H1 (cell line): ENCODE measurements around the gene DEPDC1. TPM values are rescaled to one million over a fixed set of nuclear protein-coding genes. Genes with fewer than 3 reads are reported as not detected.
A peak's percentile ranks its signal among the peaks of the same experiment; 100 is the strongest.

Source experiments
- CTCF ChIA-PET: fragments of 300-600 bp; sonication (Branson Sonifier 250); formaldehyde crosslinking; loops from one replicate; lab custom pipeline; 2021; ENCODE audit not compliant: partially characterized antibody; lab: Charles Lee
- POLR2A ChIA-PET: fragments of 300-600 bp; sonication (Branson Sonifier 250); formaldehyde crosslinking; loops from one replicate; lab custom pipeline; 2021; ENCODE audit warnings: inconsistent platforms; ENCODE audit not compliant: partially characterized antibody; lab: Charles Lee
- DNase-seq, 2 experiments: peaks; one replicate each; pipeline versions ENCODE4 v3.0.0 to v3.0.0-alpha.2; 2010 to 2022; ENCODE audit warnings: low spot score in 2 of 2, low read depth in 1 of 2, mixed read lengths in 1 of 2
- FAIRE-seq: peaks from 2 replicates; lab custom pipeline; 2011; peaks lifted over from hg19 to GRCh38; lab: Jason Lieb, UNC
- H2AFZ ChIP-seq: 2 replicates; pipeline ENCODE4 v1.8.1; 2012; ENCODE audit warnings: low read length, inconsistent platforms
- H2AK5ac ChIP-seq: 2 replicates; pipeline ENCODE4 v1.6.1; 2013; ENCODE audit warnings: low read depth, low read length
- H2BK120ac ChIP-seq: replicated peaks from 2 replicates; pipeline ENCODE3; 2013; ENCODE audit warnings: low read depth, low read length, inconsistent platforms
- H2BK12ac ChIP-seq: 2 replicates; pipeline ENCODE4 v1.6.1; 2013; ENCODE audit warnings: low read depth, low read length
- H2BK15ac ChIP-seq: 2 replicates; pipeline ENCODE4 v1.6.1; 2013; ENCODE audit warnings: low read length
- H2BK20ac ChIP-seq: 2 replicates; pipeline ENCODE4 v1.6.1; 2013; ENCODE audit warnings: low read length
- H2BK5ac ChIP-seq: 2 replicates; pipeline ENCODE4 v1.6.1; 2013; ENCODE audit warnings: low read depth, low read length
- H3K14ac ChIP-seq: 2 replicates; pipeline ENCODE4 v1.6.1; 2013; ENCODE audit warnings: inconsistent platforms; ENCODE audit not compliant: insufficient read length
- H3K18ac ChIP-seq: 2 replicates; pipeline ENCODE4 v1.6.1; 2013; ENCODE audit warnings: low read length; ENCODE audit errors: extremely low read depth
- H3K23ac ChIP-seq: 2 replicates; pipeline ENCODE4 v1.6.1; 2013; ENCODE audit warnings: inconsistent platforms; ENCODE audit not compliant: insufficient read length
- H3K23me2 ChIP-seq: 2 replicates; pipeline ENCODE4 v1.6.1; 2013; ENCODE audit warnings: low read depth, low read length
- H3K27ac ChIP-seq: 2 replicates; pipeline ENCODE4 v1.6.1; 2011; ENCODE audit warnings: low read depth, low read length, inconsistent platforms
- H3K27me3 ChIP-seq, 4 experiments: replicated peaks in 1 of 4; 1 replicate in 1 of 4; 2 replicates in 3 of 4; pipeline versions ENCODE4 v1.6.1 to v1.8.1; 2011 to 2013; ENCODE audit warnings: low read length in 3 of 4, mild to moderate bottlenecking in 3 of 4, inconsistent platforms in 2 of 4, mixed read lengths in 2 of 4, moderate library complexity in 1 of 4; ENCODE audit not compliant: control insufficient read depth in 3 of 4, insufficient read depth in 3 of 4; ENCODE audit errors: extremely low read depth in 1 of 4
- H3K36me3 ChIP-seq, 4 experiments: 2 replicates each; pipeline versions ENCODE4 v1.6.1 to v1.8.1; 2011 to 2013; ENCODE audit warnings: mild to moderate bottlenecking in 4 of 4, low read length in 3 of 4, moderate library complexity in 2 of 4, control low read depth in 1 of 4, inconsistent platforms in 1 of 4; ENCODE audit not compliant: insufficient read depth in 4 of 4, control insufficient read depth in 2 of 4
- H3K4ac ChIP-seq: replicated peaks from 2 replicates; pipeline ENCODE3; 2013; ENCODE audit warnings: low read length, low read depth, mixed read lengths, inconsistent platforms; ENCODE audit not compliant: insufficient read length
- H3K4me1 ChIP-seq, 4 experiments: replicated peaks in 1 of 4; 1 replicate in 1 of 4; 2 replicates in 3 of 4; pipeline versions ENCODE4 v1.6.1 to v1.8.1; 2011 to 2013; ENCODE audit warnings: low read length in 3 of 4, inconsistent platforms in 2 of 4, mixed read lengths in 1 of 4; ENCODE audit not compliant: insufficient read depth in 4 of 4, control insufficient read depth in 3 of 4
- H3K4me2 ChIP-seq, 2 experiments: 2 replicates each; pipeline versions ENCODE4 v1.6.1 to v1.8.1; 2011 to 2013; ENCODE audit warnings: low read depth in 2 of 2, low read length in 2 of 2, control low read depth in 1 of 2, inconsistent platforms in 1 of 2, mild to moderate bottlenecking in 1 of 2; ENCODE audit not compliant: insufficient read depth in 1 of 2
- H3K4me3 ChIP-seq, 4 experiments: fragments of 200-600, 300-600 bp in 1 of 4; sonication (generic), shearing (Covaris generic), sonication (Bioruptor Twin) in 1 of 4; 2 replicates each; pipeline versions ENCODE4 v1.5.1 to v1.8.1; 2011 to 2016; ENCODE audit warnings: low read length in 4 of 4, low read depth in 3 of 4, control low read depth in 2 of 4, inconsistent platforms in 2 of 4, mild to moderate bottlenecking in 2 of 4, mixed read lengths in 1 of 4, moderate library complexity in 1 of 4; ENCODE audit not compliant: insufficient read depth in 2 of 4; ENCODE audit errors: extremely low read depth in 1 of 4
- H3K56ac ChIP-seq: replicated peaks from 2 replicates; pipeline ENCODE3; 2013; ENCODE audit warnings: low read depth, mild to moderate bottlenecking, mixed read lengths, low read length, inconsistent platforms; ENCODE audit not compliant: insufficient read length
- H3K79me1 ChIP-seq: 2 replicates; pipeline ENCODE4 v1.6.1; 2013; ENCODE audit warnings: low read depth, low read length, control low read depth
- H3K79me2 ChIP-seq, 2 experiments: 2 replicates each; pipeline versions ENCODE4 v1.6.1 to v1.8.1; 2012 to 2013; ENCODE audit warnings: low read length in 2 of 2, mild to moderate bottlenecking in 2 of 2, inconsistent platforms in 1 of 2; ENCODE audit not compliant: insufficient read depth in 2 of 2, control insufficient read depth in 1 of 2
- H3K9ac ChIP-seq, 4 experiments: replicated peaks in 1 of 4; 1 replicate in 1 of 4; 2 replicates in 3 of 4; pipeline versions ENCODE4 v1.6.1 to v1.8.1; 2011 to 2013; ENCODE audit warnings: low read depth in 3 of 4, low read length in 3 of 4, control low read depth in 2 of 4, mild to moderate bottlenecking in 2 of 4, moderate library complexity in 2 of 4, inconsistent platforms in 1 of 4; ENCODE audit errors: extremely low read depth in 1 of 4
- H3K9me3 ChIP-seq, 2 experiments: 2 replicates each; pipeline versions ENCODE4 v1.6.1 to v1.8.1; 2012 to 2013; ENCODE audit warnings: mild to moderate bottlenecking in 2 of 2, moderate library complexity in 2 of 2, control low read depth in 1 of 2, inconsistent platforms in 1 of 2, low read depth in 1 of 2, low read length in 1 of 2, mixed read lengths in 1 of 2; ENCODE audit not compliant: insufficient read depth in 2 of 2
- H4K20me1 ChIP-seq, 2 experiments: replicated peaks in 1 of 2; 2 replicates each; pipeline versions ENCODE3 to v1.8.1; 2011 to 2013; ENCODE audit warnings: inconsistent platforms in 2 of 2, low read length in 2 of 2, mild to moderate bottlenecking in 1 of 2; ENCODE audit not compliant: insufficient read depth in 2 of 2, control insufficient read depth in 1 of 2
- H4K5ac ChIP-seq: 2 replicates; pipeline ENCODE4 v1.6.1; 2013; ENCODE audit warnings: low read length, low read depth, mixed read lengths, inconsistent platforms; ENCODE audit not compliant: insufficient read length
- H4K8ac ChIP-seq: 2 replicates; pipeline ENCODE4 v1.8.0; 2013; ENCODE audit warnings: mild to moderate bottlenecking, moderate library complexity, low read length, inconsistent platforms; ENCODE audit not compliant: insufficient read depth; ENCODE audit errors: extremely low read depth
- H4K91ac ChIP-seq: replicated peaks from 2 replicates; pipeline ENCODE3; 2013; ENCODE audit warnings: low read length, mixed read lengths, inconsistent platforms; ENCODE audit not compliant: insufficient read length
- GABPA ChIP-seq: IDR thresholded peaks from 2 replicates; pipeline ENCODE4 v1.6.1; 2011; ENCODE audit warnings: mild to moderate bottlenecking, low read length, moderate library complexity, borderline replicate concordance; ENCODE audit not compliant: insufficient read depth
- POLR2AphosphoS5 ChIP-seq: IDR thresholded peaks from 2 replicates; pipeline ENCODE4 v1.6.1; 2011; ENCODE audit warnings: low read depth, low read length
- SP2 ChIP-seq: IDR thresholded peaks from 2 replicates; pipeline ENCODE4 v1.6.1; 2012; ENCODE audit warnings: mild to moderate bottlenecking, low read length, inconsistent platforms
- WGBS, 2 experiments: shearing (Covaris generic) in 1 of 2; methylation state at CpG; one replicate each; pipeline versions ENCODE4 v1.1.6 to v1.1.7; 2013 to 2015; ENCODE audit warnings: low lambda C conversion rate in 2 of 2, mixed read lengths in 2 of 2, inconsistent platforms in 1 of 2, low coverage in 1 of 2, missing lambda C conversion rate in 1 of 2; ENCODE audit not compliant: insufficient replicate concordance in 2 of 2, insufficient coverage in 1 of 2, insufficient read length in 1 of 2; ENCODE audit errors: extremely low coverage in 1 of 2, missing lambda C conversion rate in 1 of 2; 5-methylcytosine and 5-hydroxymethylcytosine counted together
- polyA plus RNA-seq, 7 experiments: library from polyadenylated mRNA; depleted of rRNA in 3 of 7; stranded (reverse) in 5 of 7; unstranded in 2 of 7; fragments of >200 nt in 5 of 7; fragments of 200-250 nt in 2 of 7; gene quantifications; 1 replicate in 5 of 7; 2 replicates in 1 of 7; 4 replicates in 1 of 7; pipeline versions ENCODE4 v1.2.1 to v1.2.3, GENCODE V29; 2011 to 2013; ENCODE audit warnings: missing spikeins in 2 of 7, mixed read lengths in 2 of 7
- total RNA-seq: library from RNA; stranded (reverse); fragmentation: NEBNext Ultra II Directional; extraction: Animal tissue kit (Norgen Biotek cat#: 25700); gene quantifications from 2 replicates; pipeline ENCODE4 v1.2.1, GENCODE V29; 2021
- TF ChIP-seq, protein P1 (sequence below), 3 experiments: IDR thresholded peaks; 1 replicate in 2 of 3; 2 replicates in 1 of 3; pipeline versions ENCODE4 v1.5.1 to v1.6.1; 2011; ENCODE audit warnings: low read length in 3 of 3, mild to moderate bottlenecking in 3 of 3, inconsistent platforms in 2 of 3, low read depth in 1 of 3, moderate library complexity in 1 of 3; ENCODE audit not compliant: insufficient read depth in 1 of 3; ENCODE audit errors: control extremely low read depth in 1 of 3

DEPDC1 gene
- total and polyA plus RNA-seq, 2 of the 8 experiments (the other 6 are each of a cell fraction or from before 2014, with no cell fraction given): 5.5 to 46.5 TPM

DNA sequence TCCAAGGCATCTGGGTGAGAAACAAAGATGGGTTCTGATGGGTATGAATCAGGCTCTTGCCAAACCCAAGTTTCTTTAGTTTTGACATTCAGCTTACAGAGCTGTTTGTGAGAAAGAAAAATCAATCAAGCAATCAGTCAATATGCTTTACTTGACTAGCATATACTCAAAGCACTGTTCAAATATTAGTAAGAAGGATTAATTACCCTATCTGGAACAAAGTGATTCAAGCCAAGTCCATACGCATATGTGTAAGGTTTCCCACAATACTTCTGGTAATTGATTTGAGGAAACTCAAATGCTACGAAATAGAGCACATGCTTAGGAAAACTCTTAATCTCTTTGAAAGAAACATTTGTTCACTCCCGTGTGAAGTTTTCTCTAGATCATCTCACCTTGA, 65.8 kb downstream of the DEPDC1 start:
- 90% methylated on average over 3 of the region's 3 CpGs; no CpG with 5 or more reads in 1 of the 2 experiments for WGBS, 2 experiments
- no peak overlapping the region for H2BK120ac ChIP-seq
- no peak overlapping the region for H3K23ac ChIP-seq
- no peak overlapping the region for H2BK15ac ChIP-seq
- ChIA-PET POLR2A (no interaction called here), CTCF (interaction anchor here (2.2 kb wide), 1 partner anchor 12 kb away, joined by 12 read pairs; no protein-coding TSS in a partner anchor)
- H2BK5ac ChIP-seq: no peak overlapping the region
- no peak overlapping the region for H2BK20ac ChIP-seq
- DNase-seq: no peak
- H3K4ac ChIP-seq: no peak overlapping the region
- H4K91ac ChIP-seq: no peak overlapping the region
- no peak overlapping the region for H2AK5ac ChIP-seq
- H3K79me2 ChIP-seq: no peaks in the 10 kb centered on the region
- no peak overlapping the region for H2BK12ac ChIP-seq
- FAIRE-seq: no peak
- no peak overlapping the region for H4K8ac ChIP-seq
- no peaks in the 10 kb centered on the region for H3K36me3 ChIP-seq
- no peak overlapping the region for H3K56ac ChIP-seq
- H3K18ac ChIP-seq: no peak overlapping the region
- H3K27me3 ChIP-seq: no peaks in the 10 kb centered on the region
- H3K23me2 ChIP-seq: no peaks in the 10 kb centered on the region; the same call in 1 of the 2 replicates
- no peaks in the 10 kb centered on the region for H3K79me1 ChIP-seq
- no peak overlapping the region for H3K4me3 ChIP-seq
- no peaks in the 10 kb centered on the region for H4K20me1 ChIP-seq
- H3K9ac ChIP-seq: no peak overlapping the region
- H3K4me2 ChIP-seq: no peak overlapping the region
- 0 out of 2 replicates have a peak overlapping the region, but pooled peaks have one; percentile 33 for H2AFZ ChIP-seq
- H3K9me3 ChIP-seq: no peaks in the 10 kb centered on the region
- no peaks in the 10 kb centered on the region for H3K4me1 ChIP-seq
- no peak overlapping the region for H3K14ac ChIP-seq
- H4K5ac ChIP-seq: no peak overlapping the region
- no peak overlapping the region for H3K27ac ChIP-seq
- TF ChIP-seq GABPA (no peak), SP2 (no peak), POLR2AphosphoS5 (no peak)
- TF ChIP-seq, protein P1, sequence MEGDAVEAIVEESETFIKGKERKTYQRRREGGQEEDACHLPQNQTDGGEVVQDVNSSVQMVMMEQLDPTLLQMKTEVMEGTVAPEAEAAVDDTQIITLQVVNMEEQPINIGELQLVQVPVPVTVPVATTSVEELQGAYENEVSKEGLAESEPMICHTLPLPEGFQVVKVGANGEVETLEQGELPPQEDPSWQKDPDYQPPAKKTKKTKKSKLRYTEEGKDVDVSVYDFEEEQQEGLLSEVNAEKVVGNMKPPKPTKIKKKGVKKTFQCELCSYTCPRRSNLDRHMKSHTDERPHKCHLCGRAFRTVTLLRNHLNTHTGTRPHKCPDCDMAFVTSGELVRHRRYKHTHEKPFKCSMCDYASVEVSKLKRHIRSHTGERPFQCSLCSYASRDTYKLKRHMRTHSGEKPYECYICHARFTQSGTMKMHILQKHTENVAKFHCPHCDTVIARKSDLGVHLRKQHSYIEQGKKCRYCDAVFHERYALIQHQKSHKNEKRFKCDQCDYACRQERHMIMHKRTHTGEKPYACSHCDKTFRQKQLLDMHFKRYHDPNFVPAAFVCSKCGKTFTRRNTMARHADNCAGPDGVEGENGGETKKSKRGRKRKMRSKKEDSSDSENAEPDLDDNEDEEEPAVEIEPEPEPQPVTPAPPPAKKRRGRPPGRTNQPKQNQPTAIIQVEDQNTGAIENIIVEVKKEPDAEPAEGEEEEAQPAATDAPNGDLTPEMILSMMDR (IDR thresholded peaks at IDR 0.05; ENCODE audit: control extremely low read depth in 1 of 3, insufficient read depth in 1 of 3, low read depth in 1 of 3, low read length in 3 of 3): no peak
